Uterus (tissue), 4 donors: ENCODE data around the gene DALRD3. TPM values are rescaled to one million over a fixed set of nuclear protein-coding genes. Genes with fewer than 3 reads are reported as not detected.

Experiments used
- DNase-seq, 2 donors: peaks; one replicate each; pipeline ENCODE4 v3.0.0-alpha.2; 2019 to 2020
- H3K27ac ChIP-seq, 2 donors: fragments of 200-600 bp; sonication (generic); 1 replicate in 1 of 2; 2 replicates in 1 of 2; pipeline ENCODE4 v1.5.1; 2016 to 2018
- H3K27me3 ChIP-seq, 2 donors: fragments of 200-600 bp; sonication (generic); one replicate each; pipeline ENCODE4 v1.5.1; 2018 to 2019; ENCODE audit warnings: control low read depth in 1 of 2
- H3K36me3 ChIP-seq, 2 donors: fragments of 200-600 bp; sonication (generic); one replicate each; pipeline ENCODE4 v1.5.1; 2019; ENCODE audit warnings: control low read depth in 1 of 2
- H3K4me1 ChIP-seq, 2 donors: fragments of 200-600 bp; sonication (generic); one replicate each; pipeline ENCODE4 v1.5.1; 2018 to 2019; ENCODE audit warnings: control low read depth in 1 of 2
- H3K4me3 ChIP-seq, 2 donors: fragments of 200-600 bp; sonication (generic); 1 replicate in 1 of 2; 2 replicates in 1 of 2; pipeline ENCODE4 v1.5.1; 2018 to 2019; ENCODE audit warnings: mild to moderate bottlenecking in 1 of 2
- H3K9me3 ChIP-seq, 2 donors: fragments of 200-600 bp; sonication (generic); one replicate each; pipeline ENCODE4 v1.5.1; 2019; ENCODE audit warnings: control low read depth in 1 of 2
- POLR2A ChIP-seq, 2 donors: fragments of 450-650 bp; IDR thresholded peaks; one replicate each; pipeline ENCODE4 v1.6.1; 2016; ENCODE audit warnings: antibody characterized with exemption in 2 of 2, mild to moderate bottlenecking in 1 of 2, moderate library complexity in 1 of 2
- intact Hi-C: fragments of 100-400 bp; cut with DNase I; formaldehyde crosslinking; loops from one replicate; pipeline ENCODE4 v1.15.1; 2023; ENCODE audit warnings: low total_unique reads
- total RNA-seq, 4 donors: library from RNA; depleted of rRNA in 3 of 4; stranded (reverse); fragments of >200 nt in 3 of 4; gene quantifications; one replicate each; pipeline versions ENCODE4 v1.1.0 to v1.2.4, GENCODE V29; 2014 to 2023
- TF ChIP-seq, protein P1 (sequence below), 4 experiments: fragments of 200-600 bp in 2 of 4; fragments of 450-650 bp in 2 of 4; sonication (generic) in 2 of 4; IDR thresholded peaks; one replicate each; pipeline ENCODE4 v1.5.1; 2016 to 2019; ENCODE audit warnings: antibody characterized with exemption in 4 of 4, mild to moderate bottlenecking in 2 of 4, moderate library complexity in 1 of 4
- donor health status: DM: yes; HTN: yes; CAD: no.

DALRD3 gene
- total RNA-seq, 4 donors from 2014 or later = 13.8 to 93.0 (median 27.7) TPM

DNA sequence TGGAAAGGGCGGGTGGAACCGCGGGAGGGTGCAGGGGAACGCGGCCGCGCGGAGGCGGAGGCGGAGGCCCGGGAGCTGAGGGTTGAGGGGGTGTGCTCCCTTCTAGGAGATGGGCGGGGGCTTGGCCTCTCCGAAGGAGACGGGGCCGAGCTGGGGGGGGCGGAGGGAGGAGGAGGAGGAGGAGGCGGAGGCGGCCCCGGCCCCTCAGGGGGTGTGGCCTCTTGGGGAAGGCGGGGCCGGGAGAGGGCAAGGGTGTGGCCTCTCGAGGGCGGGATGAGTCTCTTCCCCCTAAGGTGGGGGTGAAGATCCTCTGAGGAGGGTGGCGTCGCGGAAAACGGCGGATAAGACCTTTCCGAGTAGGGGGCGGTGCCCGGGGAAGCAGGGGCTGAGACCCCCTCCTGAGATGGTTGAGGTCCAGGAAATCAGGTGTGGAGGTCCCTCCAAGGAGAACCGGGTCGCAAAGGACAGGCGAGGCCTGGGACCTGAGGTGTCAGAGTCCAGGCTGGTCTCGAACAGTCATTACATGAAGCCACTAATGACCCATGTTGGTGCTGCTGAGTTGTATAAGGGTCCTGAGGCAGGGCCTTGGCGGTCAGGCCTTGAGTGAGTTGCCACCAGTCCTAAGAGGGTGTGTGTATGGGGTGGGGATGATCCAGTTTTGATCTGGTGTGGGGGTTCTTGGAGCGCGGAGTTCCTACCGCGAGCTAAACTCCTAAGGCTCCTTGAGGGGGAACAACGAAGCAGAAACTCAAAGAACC lies 10.4 kb downstream of the DALRD3 start:
- Histone ChIP-seq H3K4me1 (no peaks in the 10 kb centered on the region), H3K27ac (peak overlapping the region; percentile 92 to 99), H3K27me3 (no peaks in the 10 kb centered on the region), H3K36me3 (no peaks in the 10 kb centered on the region), H3K4me3 (peak overlapping the region; percentile 55 to 80), H3K9me3 (no peaks in the 10 kb centered on the region)
- TF ChIP-seq, protein P1, sequence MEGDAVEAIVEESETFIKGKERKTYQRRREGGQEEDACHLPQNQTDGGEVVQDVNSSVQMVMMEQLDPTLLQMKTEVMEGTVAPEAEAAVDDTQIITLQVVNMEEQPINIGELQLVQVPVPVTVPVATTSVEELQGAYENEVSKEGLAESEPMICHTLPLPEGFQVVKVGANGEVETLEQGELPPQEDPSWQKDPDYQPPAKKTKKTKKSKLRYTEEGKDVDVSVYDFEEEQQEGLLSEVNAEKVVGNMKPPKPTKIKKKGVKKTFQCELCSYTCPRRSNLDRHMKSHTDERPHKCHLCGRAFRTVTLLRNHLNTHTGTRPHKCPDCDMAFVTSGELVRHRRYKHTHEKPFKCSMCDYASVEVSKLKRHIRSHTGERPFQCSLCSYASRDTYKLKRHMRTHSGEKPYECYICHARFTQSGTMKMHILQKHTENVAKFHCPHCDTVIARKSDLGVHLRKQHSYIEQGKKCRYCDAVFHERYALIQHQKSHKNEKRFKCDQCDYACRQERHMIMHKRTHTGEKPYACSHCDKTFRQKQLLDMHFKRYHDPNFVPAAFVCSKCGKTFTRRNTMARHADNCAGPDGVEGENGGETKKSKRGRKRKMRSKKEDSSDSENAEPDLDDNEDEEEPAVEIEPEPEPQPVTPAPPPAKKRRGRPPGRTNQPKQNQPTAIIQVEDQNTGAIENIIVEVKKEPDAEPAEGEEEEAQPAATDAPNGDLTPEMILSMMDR (IDR thresholded peaks at IDR 0.05) = peak in 1 of 4 experiments; percentile 3
- TF ChIP-seq POLR2A (IDR thresholded peaks at IDR 0.05) = no peak
- intact Hi-C loops = no loop called here
- DNase-seq = peak; percentile 92 to 93

DNA sequence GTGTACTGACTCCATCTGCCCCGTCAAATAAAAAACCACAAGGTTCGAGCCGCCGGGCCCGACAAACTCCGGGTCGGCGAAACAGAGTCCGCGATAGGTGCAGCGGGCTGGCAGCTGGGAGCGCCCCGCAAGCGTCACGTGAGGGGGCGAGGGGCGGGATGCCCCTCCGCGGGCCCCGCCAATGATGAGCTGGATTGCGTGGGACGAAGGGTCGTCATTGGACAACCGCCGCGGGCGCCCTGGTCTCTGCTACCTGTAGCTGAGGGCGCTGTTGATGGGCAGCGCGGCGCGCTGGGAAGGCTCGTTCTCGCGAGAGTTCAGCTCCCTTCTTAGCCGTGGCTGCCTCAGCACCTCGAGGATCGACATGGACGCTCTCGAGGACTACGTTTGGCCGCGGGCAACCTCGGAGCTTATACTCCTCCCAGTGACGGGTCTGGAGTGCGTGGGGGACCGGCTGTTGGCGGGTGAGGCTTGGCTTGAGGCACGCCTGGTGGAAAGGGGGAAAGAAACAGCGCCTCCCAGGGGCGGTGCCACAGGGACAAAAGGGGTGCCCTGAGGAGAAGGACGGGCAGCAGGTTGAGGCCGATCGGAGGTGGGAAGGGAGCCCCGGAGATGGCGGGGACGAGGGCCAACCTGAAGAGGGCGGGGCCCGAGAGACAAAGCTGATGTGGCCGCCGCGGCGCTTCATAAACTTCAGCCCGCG lies 11.2 kb downstream of the DALRD3 start, which contains the start of gene WDR6:
TSS of gene WDR6 (plus strand) at position 324 of the 703 bp plus-strand sequence. CDS start at position 365, 41 bp downstream.
- no peaks in the 10 kb centered on the region for H3K27me3 ChIP-seq
- H3K36me3 ChIP-seq = no peaks in the 10 kb centered on the region
- H3K4me3 ChIP-seq = peak within 1 kb of the TSS; percentile 55 to 80
- intact Hi-C loops = no loop called here
- H3K9me3 ChIP-seq = no peaks in the 10 kb centered on the region
- TF ChIP-seq, protein P1 (IDR thresholded peaks at IDR 0.05) = peak; percentile 34 to 55 (median 44)
- TF ChIP-seq POLR2A (IDR thresholded peaks at IDR 0.05) = peak; percentile 70 to 84
- H3K4me1 ChIP-seq = no peaks in the 10 kb centered on the region
- DNase-seq = peak; percentile 98
- peak within 1 kb of the TSS; percentile 92 to 99 for H3K27ac ChIP-seq

DNA sequence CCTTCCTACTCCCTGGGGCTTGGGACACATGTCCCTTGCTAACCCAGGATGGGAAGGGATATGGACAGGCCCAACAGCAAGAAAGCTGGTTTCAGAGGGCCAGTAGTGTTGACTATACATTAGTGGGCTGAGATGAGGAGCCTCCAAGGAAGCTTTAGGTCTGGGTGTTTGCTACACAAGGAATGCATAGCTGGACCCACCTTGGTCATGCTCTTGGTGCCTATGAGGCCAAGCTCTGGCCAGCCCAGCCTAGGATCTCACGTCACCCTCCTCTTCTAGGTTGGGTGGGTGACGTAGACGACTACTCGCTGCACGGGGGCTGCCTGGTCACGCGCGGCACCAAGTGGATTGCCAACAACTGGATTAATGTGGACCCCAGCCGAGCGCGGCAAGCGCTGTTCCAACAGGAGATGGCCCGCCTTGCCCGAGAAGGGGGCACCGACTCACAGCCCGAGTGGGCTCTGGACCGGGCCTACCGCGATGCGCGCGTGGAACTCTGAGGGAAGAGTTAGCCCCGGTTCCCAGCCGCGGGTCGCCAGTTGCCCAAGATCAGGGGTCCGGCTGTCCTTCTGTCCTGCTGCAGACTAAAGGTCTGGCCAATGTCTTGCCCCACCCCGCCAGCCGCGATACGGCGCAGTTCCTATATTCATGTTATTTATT lies 11.8 kb downstream of the DALRD3 start:
- DNase-seq = peak; percentile 65 to 70
- Histone ChIP-seq H3K4me1 (no peaks in the 10 kb centered on the region), H3K27ac (peak overlapping the region; percentile 92 to 99), H3K36me3 (no peaks in the 10 kb centered on the region), H3K9me3 (no peaks in the 10 kb centered on the region), H3K4me3 (peak overlapping the region; percentile 55 to 80), H3K27me3 (no peaks in the 10 kb centered on the region)
- TF ChIP-seq POLR2A (IDR thresholded peaks at IDR 0.05) = no peak
- TF ChIP-seq, protein P1 (IDR thresholded peaks at IDR 0.05) = peak in 1 of 4 experiments; percentile 1
- intact Hi-C loops = no loop called here

DNA sequence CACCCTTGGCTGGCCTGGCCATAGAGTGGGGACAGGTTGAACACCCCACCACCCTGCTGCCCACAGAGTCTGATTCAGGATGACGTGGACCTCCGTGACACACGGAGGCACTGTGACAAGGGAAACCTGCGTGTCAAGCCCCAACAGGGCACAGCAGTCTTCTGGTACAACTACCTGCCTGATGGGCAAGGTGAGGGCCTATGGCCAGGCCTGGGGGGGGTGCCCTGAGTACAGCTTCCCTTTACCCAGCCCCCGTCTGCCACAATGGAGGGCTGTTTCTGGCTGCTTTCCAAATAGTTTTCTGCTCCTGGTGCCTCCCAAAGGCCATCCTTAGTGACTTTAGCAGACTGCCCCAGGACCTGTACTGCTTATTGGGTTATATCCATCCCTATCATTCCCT lies 12.4 kb downstream of the DALRD3 start:
- H3K4me3 ChIP-seq = no peak overlapping the region
- DNase-seq = peak in 1 of 2 donors; percentile 53
- intact Hi-C loops = no loop called here
- no peaks in the 10 kb centered on the region for H3K36me3 ChIP-seq
- H3K27me3 ChIP-seq = no peaks in the 10 kb centered on the region
- TF ChIP-seq, protein P1 (IDR thresholded peaks at IDR 0.05) = no peak
- TF ChIP-seq POLR2A (IDR thresholded peaks at IDR 0.05) = no peak
- no peaks in the 10 kb centered on the region for H3K4me1 ChIP-seq
- peak overlapping the region; percentile 92 to 99 for H3K27ac ChIP-seq
- no peaks in the 10 kb centered on the region for H3K9me3 ChIP-seq
